GM18868 (cell line): Measurements from ENCODE around the gene PLA2R1.
A peak's percentile ranks its signal among the peaks of the same experiment; 100 is the strongest.
"Not testable (repeated sequence)": the region's sequence is repeated elsewhere in the genome, so short reads cannot be mapped to it uniquely, and the experiment has no call there.

Experiments
- ATAC-seq: cut with Tn5 transposase; IDR thresholded peaks from one replicate; pipeline ENCODE4 v1.9.1; 2021; ENCODE audit warnings: mild to moderate bottlenecking, moderate library complexity; ENCODE audit not compliant: unreplicated experiment

PLA2R1 gene

DNA sequence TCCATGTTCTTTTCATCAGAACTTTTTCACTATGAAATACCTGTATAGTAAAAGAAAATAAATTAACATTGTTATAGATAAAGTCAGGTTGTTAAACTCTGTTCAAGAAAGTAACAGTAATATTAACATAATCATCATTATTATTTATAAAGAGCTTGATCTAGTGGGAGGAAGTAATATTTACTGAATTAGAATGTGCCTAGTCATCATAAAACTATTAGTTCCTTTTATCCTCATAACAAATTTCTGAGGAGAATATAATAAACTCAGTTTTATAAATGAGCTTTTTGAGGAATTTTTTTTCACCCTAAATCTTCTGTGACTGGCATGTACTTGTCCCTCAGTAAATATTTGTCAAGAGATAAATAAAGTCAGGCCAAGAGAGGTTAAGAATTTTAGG, 78.4 kb downstream of the PLA2R1 start:
- ATAC-seq, result no peak

DNA sequence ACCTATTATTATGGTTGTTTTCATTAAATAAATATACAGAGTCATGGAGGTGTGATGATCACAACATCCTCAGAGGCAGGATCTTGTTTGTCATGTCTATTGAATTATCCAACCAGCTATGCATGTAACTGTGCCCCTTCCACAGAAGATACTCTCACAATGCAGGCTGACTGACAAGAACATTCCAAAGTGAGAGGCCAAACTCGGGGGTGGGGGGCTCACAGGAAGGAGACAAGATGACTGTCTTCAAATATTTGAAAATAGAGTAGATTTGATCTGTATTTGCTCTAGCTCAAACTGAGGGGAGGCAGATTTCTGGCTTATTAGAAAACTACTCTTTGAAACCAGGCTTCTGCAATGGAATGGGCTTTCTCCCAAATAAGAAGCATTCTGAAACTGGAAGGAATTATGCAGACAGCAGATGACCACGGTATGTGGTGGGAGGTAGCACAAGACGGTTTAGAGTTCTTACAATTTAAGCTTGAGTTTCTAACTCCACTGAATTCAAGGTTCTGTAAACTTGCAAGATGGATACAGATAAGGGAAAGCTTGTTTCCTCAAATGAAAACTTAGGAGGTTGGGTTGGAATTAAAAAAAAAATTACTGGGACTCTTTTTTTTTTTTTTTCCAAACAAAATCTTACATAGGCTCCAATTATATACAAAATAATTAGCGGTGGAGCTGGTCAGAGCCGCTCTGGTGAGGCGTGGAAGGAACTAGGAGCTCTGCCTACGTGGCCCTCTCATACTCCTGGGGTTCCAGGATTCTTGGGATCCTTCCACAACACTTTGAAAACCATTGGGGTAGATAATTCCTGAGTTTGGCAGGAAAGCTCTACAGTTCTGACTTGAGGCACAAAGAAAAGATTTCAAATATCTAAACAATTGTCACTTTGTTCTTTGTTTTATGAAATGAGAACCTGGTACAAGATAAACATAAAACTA, 79.3 kb downstream of the PLA2R1 start:
- no peak for ATAC-seq

DNA sequence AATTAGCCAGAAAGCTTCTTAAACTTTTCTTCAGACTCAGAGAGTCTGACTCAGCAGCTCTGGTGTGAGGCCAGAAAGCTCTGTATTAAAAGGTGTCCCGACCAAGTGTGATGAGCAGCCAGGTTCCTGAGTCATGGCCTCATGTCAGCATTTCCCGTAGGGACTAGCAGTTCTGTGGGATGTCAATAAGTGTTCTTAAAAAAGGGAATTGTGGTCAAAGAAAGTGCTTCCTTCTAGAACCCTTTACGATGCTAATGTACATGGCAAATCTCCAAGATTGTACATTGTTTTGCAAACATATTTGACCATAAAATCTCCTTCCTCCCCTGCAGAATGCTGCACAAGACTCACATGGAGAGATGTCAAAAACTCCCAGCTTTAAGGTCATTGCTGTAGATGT, 80.1 kb downstream of the PLA2R1 start:
- no peak for ATAC-seq

DNA sequence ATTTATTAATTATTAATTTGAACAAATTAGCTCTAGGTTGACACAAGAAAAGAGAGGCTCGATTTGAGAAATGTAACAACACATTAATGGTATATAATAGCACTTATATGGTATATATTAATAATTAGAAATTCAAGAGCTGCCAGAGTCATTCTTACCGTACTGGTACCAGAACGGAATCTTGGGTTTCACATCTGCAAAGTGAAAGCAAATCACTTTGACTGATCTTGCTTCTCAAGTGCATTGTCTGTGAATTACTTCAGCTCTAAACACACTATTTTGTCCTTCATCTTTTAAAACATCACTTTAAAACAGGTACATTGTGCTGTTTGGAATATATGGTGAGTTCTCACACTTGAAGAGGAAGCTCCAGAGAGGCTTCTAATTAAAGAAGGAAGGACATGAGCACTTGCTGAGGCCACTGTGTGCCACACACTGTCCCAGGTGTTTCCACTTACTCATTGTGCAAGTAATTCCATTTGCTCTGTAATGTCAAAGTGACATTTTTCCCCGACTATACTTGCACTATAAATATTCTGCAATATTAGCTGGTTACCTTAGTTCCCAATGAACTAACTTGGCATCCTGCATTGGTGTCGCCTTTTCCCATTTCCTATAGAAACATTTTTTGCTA, 85.8 kb downstream of the PLA2R1 start:
- ATAC-seq, result no peak

DNA sequence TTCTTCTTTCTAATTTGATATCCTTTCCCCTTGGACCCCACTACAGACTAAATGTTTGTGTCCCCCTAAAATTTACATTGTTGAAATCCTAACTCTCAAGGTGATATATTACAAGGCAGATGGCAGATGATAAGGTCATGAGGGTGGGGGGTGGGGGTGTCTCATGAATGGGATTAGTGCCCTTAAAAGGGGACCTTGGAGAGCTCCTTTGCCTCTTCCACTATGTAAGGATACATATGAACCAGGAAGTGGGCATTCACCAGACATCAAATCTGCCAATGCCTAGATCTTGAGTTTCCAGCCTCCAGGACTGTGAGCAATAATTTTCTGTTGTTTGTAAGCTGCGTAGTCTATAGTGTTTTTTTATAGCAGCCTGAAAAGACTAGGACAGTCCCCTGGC, 89.1 kb downstream of the PLA2R1 start:
- ATAC-seq, result no peak

DNA sequence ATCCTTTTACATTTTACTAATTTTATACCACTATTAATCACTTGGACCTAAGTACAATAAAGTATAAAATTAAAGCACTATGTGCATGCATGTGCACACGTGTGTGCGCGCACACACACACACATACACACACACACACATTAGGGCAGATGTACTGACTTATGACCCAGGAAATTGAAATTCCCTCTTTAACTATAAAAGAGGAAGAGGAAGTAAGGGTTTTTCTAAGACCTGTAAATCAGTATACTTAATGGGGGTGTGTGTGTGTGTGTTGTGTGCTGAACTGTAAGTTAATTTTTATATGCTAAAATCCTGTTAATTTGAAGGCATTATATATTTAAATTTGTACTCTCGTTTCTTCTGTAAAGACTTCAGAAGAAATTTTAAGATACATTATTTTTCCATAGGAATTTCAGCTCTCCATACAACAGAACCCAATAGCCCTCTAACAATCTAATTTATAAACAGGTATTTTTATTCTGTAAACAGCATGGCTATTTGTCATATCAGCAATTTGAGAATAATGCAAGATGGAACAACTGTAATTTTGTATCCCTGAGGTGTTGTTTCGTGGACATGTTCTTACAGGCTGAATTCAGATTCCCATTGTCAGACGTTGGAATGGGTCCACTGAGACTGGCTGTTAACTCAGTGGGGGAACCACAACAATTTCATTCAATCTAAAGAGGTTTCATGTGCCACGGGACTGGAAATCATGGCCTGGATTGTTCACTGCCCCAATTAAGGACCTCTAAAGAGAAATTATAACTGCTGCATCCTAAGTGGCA, 90.9 kb downstream of the PLA2R1 start:
- ATAC-seq, result no peak

DNA sequence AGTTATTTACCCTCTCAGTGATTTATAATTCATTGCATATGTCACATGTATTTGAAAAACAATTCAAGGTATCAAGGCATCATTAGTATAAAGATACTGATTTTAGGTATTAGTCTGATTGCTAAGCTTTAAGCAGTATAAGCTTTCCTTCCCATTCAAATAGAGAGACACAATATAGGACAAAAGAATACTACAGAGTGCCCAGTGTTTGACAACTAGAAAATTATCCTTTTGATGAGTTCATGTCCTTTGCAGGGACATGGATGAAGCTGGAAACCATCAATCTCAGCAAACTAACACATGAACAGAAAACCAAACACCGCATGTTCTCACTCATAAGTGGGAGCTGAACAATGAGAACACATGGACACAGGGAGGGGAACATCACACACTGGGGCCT, 91.9 kb downstream of the PLA2R1 start:
- not testable (repeated sequence) for ATAC-seq

DNA sequence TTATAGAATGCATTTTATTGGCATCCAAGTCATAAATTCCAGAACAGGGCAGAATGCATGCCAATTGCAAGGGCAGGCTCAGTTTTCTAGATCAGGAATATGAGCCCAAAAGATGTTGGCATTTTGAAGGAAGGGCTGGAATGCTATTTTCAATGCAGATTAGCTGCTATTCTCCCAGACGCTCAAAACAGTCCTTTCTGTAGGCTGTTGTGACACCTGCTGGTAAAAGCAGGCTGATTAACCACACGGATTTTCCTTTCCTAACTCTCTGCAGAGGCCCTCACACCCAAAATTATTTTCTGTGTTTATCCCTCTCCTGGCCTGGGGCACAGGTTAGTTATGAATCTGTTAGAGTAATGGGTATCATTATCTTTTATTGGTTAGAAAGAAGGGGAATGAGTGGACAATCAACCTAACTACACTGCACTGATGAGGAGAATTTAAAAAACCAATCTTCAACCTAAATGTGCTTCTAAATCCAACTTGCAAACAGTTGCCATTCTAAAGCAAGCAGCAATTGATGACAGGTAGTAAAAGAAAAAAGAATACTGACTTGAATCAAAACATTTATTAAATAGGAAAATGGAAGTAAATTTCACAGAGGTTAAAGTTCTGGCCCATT, 94.0 kb downstream of the PLA2R1 start:
- no peak for ATAC-seq

DNA sequence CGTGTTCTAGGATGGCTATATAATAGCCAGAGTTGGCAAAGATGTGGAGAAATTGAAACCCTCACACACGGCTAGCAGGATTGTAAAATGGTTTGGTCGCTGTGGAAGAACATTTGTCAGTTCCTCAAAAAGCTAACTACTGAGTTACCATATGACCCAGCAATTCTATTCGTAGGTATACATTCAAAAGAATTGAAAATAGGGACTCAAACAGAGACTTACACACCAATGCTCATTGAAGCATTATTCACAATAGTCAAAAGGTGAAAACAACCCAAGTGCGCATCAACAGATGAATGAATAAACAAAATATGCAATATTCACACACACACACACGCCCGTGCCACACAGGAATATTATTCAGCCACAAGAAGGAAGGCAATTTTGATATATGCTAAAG, 98.7 kb downstream of the PLA2R1 start:
- ATAC-seq, result peak; percentile 90

DNA sequence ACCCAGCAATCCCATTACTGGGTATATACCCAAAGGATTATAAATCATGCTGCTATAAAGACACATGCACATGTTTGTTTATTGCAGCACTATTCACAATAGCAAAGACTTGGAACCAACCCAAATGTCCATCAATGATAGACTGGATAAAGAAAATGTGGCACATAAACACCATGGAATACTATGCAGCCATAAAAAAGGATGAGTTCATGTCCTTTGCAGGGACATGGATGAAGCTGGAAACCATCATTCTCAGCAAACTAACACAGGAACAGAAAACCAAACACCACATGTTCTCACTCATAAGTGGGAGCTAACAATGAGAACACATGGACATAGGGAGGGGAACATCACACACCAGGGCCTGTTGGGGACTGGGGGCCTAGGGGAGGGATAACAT, 99.9 kb downstream of the PLA2R1 start:
- not testable (repeated sequence) for ATAC-seq

DNA sequence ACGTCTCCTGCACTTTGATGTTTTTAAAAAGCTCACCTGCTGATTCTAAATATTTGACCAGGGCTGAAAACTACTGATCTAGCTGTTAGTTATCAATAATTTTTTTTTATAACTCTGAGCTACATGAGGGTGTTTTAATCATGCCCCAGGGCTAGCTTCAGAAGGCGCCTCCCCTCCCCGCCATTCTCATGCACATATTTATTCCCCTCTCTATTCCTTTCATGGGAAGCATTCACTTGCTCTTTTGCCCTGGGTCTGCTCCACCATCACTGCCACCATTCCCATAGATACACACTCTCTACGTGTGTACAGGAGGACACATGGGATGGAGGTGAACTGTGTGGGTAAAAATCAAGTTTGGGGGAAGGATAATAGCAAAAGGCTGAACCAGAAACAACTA, 101.0 kb downstream of the PLA2R1 start:
- no peak for ATAC-seq

DNA sequence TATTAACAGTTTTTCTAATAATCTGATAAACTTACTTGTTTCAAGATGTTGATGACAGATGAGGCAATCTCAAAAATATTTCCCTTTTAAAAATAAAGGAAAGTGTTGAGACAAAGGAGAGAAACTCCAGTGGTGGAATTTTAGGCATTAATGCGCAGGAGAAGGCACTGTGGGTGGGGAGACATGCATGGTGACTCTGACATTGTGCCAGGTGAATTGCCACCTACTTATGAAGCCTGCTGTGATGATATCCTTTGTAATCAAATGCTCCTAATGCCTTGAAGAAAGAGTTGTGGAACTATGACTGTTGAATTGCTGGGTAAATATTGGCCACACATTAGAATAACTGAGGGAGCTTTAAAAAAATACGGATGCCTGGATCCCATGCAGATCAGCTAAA, 101.4 kb downstream of the PLA2R1 start:
- ATAC-seq, result no peak

DNA sequence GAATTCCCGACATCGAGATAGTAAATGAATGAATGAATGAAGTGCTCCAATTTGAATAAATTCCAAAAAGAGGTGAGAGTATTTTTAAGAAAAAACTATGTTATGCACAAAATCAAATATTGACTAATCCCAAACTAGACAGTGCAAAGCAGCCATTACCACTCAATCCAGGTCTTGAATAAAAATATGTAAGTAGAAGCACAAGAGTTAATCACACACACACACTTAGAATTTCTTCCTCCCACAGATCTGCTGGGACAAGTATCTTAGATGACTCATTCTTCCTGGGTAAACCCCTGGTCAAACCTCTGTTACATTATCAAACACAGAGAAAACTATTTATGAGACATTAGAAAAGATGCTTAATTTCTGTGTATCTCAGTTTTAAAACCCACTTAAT, 102.0 kb downstream of the PLA2R1 start:
- peak; percentile 57 for ATAC-seq

DNA sequence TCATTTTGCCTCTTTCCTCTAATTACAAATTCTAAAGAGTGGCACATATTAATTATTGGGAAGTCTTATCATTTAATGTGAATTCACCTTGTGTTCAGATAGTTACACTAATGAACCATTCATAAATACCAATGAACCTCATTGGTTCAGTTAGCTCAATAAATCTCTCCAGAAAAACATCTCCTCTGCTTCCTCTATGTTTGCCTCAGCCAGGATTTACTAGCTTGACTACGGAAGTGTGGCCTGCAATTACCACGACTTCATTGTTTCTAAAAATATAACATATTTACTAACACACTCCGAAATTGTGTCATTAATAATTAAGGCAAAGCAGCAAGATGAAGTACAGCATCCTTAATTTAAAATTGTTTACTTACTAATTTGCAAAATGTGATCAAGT, 103.3 kb downstream of the PLA2R1 start:
- ATAC-seq, result no peak

DNA sequence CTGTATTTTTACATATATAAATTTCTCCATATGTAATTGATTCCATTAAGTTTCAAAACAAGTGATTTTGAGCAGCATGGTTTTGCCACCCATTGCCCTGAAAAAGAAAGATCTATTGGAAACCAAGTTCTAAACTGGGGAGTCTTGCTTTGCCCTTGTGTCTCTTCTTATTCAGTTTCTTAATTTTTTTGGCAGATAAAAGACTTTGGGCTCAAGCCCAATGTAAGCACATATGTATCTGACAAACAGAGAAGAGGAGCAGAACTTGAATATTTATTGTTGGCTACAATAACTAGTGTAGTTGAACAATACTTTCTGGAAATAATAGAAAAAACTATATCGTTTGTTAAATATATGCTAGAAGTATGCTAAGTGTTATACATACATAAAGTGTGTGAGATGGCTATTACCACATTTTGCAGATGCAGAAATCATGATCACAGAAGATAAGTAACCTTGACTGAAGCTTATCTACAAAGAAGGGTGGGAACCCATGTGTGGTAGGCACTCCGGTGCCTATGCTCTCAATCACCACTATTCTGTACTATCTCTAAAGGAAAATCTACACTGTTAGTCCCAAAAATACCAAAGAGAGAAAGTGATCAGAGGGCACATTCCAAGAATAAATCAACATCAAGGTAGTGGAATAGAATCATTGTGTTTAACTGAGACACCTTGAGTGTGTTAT, 109.1 kb downstream of the PLA2R1 start:
- ATAC-seq, result no peak

DNA sequence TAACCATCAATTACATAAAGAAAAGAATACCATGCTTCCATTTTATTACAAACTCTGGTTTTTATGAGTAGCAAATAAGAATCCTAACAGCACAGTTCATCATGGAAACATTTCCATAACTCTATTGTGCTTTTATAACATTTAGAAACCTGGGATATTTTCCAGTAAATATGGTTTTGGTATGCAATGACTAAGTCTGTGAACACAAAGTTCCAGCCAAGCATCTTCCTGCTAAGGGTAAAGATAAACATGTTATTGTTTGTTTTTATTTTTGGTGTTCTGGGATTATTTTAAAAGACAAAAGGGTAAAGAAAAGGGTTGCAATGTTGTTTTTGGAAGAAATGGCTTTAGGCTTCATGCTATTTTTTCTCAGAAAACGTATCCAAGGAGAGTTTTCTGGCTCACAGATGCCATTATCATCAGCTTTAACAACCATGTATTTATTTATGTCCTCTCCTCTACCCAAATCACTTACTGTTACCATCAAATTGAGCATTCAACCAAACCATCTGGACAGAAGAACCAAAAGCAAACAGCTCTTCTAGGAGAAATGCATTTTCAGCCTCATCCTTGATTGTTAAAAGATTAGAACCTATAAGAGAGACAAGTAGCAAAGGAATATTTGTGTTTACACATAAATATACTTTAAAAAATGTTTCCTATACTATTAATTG, 116.0 kb downstream of the PLA2R1 start:
- no peak for ATAC-seq

DNA sequence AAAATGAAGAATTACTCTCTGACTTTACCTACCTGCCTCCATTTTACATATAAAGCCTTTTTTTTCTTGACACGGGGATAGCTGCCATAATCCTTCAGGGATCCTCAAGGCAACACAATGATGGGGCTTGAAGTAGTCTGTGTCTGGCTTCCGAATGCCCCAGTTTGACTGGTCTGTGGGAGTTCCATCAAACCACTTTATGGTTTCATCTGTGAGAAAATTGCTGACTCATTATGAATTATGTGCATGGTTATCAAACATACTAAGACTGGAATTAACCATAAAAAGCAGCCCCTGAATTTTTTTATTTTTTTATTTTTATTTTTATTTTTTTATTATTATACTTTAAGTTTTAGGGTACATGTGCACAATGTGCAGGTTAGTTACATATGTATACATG, 117.5 kb downstream of the PLA2R1 start:
- no peak for ATAC-seq

DNA sequence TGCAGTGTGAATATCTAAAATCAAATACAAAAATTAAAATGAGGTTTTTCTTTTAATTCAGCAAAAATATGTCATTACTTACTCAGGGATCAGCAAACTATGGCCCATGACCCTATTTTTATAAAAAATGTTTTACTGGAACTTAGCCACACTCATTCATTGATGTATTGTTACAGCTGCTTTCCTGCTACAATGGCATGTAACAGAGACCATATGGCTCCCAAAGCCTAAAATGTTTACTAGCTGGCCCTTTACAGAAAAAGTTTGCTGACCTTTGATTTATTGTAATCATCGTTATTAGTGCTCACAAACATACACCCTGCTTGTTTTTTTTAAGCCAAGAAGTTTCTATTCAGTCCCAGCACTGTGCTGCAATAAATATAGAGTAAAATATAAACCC, 120.3 kb downstream of the PLA2R1 start:
- no peak for ATAC-seq

DNA sequence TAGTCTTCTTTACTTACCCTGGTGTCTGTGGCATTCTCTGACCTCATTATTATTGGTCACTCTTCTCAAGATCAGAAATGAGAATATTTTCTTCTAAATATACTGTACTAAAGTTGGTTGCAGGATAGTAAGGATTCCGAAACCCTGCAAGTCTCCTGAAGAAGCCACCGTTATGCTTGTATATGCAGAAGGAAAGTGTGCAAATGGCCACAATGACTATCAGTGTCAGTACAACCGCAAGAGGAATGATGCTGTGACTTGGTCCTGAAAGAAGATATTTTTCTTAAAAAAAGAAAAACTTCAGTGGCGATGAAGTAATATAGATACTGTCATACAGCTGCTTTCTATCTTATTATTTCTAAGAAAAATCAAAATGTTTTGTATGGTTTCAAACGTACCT, 120.7 kb downstream of the PLA2R1 start:
- ATAC-seq, result no peak

DNA sequence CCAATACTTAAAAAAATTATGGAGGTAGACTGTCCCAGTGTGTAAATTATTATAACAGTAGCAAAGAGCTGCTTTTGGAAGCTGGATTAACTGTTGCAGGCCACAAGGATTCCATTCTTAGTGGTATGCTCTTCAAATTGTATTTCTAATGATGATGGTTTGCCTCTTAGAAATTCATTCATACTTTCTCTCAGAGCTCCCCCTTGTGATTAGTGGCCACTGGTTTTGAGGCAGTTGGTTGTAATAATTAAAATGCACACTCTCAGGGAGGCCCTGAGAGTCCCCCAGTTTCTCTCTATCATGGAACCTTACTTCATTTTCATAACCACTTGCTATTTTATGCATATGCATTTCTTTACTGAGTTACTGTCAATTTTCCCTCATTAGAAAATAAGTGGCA, 122.5 kb downstream of the PLA2R1 start:
- ATAC-seq, result peak; percentile 82
